Measurements from ENCODE around the gene ZNF593. TPM values are rescaled to one million over a fixed set of nuclear protein-coding genes. Genes with fewer than 3 reads are reported as not detected.

Gene ZNF593
- total and polyA plus RNA-seq, 9 of the 15 experiments (the other 6 are each of a cell fraction or from before 2014, with no cell fraction given) = 9.8 to 334 (median 48.2) TPM

DNA sequence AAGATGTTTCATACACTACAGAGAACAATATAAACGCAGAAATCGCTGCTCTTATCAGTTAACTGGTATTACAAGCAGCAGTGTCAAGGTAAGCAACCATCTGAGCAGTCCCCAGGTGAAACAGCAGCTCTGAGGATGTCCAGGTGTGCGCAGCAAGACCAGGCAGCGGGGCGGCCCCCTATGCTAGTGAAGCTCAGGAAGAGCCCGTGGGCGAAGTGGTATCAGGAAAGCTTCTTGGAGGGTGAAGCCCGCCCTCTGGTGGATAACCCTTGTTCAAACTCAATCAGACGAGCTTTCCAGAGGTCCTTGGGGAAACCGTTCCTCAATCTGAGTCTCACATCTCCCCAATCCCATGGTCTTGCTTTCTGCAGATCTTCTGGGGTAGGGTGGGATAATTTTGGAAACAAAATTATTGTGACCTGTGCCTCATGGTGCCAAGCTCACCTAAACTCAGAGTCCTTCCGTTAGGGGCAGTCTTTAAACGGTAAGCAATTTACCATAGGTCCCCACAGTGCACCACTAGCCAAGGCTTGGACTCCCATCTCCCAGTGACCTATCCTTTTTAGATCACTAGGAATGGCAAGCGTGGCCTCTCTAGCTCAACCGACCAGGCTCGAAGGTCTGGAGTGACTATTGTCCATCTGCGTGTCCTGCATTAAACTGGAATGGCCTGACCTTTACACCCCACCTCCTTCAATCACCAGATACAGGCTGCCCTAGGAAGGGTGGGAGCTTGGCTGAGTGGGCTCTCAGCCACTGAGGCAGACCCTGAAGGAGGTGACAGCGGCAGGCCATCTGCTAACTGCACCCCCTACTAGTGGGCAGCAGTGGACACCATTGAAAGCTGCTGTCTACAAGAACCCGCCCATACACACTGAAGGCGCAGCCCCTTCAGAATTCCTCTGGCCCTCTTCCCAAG lies 24.4 kb upstream of the ZNF593 start (continued):
- TF ChIP-seq, protein P1, sequence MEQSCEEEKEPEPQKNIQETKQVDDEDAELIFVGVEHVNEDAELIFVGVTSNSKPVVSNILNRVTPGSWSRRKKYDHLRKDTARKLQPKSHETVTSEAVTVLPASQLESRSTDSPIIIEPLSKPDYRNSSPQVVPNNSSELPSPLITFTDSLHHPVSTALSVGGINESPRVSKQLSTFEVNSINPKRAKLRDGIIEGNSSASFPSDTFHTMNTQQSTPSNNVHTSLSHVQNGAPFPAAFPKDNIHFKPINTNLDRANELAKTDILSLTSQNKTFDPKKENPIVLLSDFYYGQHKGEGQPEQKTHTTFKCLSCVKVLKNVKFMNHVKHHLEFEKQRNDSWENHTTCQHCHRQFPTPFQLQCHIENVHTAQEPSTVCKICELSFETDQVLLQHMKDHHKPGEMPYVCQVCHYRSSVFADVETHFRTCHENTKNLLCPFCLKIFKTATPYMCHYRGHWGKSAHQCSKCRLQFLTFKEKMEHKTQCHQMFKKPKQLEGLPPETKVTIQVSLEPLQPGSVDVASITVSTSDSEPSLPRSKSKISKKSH (CRISPR knock-in tag; IDR thresholded peaks at IDR 0.05) = no peak
- TF ChIP-seq SUPT5H (IDR thresholded peaks at IDR 0.05) = no peak
- no peak for TF ChIP-seq NELFE (IDR thresholded peaks at IDR 0.05; ENCODE audit: insufficient read depth, insufficient read length)
- no peak for TF ChIP-seq ATF1 (CRISPR knock-in tag; IDR thresholded peaks at IDR 0.05)
- 0 out of 2 replicates have a peak, but pooled peaks have one; percentile 38 for TF ChIP-seq ATF1 (tag; IDR thresholded peaks at IDR 0.05)
- TF ChIP-seq, protein P2, sequence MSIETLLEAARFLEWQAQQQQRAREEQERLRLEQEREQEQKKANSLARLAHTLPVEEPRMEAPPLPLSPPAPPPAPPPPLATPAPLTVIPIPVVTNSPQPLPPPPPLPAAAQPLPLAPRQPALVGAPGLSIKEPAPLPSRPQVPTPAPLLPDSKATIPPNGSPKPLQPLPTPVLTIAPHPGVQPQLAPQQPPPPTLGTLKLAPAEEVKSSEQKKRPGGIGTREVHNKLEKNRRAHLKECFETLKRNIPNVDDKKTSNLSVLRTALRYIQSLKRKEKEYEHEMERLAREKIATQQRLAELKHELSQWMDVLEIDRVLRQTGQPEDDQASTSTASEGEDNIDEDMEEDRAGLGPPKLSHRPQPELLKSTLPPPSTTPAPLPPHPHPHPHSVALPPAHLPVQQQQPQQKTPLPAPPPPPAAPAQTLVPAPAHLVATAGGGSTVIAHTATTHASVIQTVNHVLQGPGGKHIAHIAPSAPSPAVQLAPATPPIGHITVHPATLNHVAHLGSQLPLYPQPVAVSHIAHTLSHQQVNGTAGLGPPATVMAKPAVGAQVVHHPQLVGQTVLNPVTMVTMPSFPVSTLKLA (conservative IDR thresholded peaks at IDR 0.05) = peak in 1 of 2 experiments; percentile 35; a peak in 1 of 4 replicates
- no peak for TF ChIP-seq NFRKB (IDR thresholded peaks at IDR 0.05; ENCODE audit: low read depth)
- TF ChIP-seq, protein P3, sequence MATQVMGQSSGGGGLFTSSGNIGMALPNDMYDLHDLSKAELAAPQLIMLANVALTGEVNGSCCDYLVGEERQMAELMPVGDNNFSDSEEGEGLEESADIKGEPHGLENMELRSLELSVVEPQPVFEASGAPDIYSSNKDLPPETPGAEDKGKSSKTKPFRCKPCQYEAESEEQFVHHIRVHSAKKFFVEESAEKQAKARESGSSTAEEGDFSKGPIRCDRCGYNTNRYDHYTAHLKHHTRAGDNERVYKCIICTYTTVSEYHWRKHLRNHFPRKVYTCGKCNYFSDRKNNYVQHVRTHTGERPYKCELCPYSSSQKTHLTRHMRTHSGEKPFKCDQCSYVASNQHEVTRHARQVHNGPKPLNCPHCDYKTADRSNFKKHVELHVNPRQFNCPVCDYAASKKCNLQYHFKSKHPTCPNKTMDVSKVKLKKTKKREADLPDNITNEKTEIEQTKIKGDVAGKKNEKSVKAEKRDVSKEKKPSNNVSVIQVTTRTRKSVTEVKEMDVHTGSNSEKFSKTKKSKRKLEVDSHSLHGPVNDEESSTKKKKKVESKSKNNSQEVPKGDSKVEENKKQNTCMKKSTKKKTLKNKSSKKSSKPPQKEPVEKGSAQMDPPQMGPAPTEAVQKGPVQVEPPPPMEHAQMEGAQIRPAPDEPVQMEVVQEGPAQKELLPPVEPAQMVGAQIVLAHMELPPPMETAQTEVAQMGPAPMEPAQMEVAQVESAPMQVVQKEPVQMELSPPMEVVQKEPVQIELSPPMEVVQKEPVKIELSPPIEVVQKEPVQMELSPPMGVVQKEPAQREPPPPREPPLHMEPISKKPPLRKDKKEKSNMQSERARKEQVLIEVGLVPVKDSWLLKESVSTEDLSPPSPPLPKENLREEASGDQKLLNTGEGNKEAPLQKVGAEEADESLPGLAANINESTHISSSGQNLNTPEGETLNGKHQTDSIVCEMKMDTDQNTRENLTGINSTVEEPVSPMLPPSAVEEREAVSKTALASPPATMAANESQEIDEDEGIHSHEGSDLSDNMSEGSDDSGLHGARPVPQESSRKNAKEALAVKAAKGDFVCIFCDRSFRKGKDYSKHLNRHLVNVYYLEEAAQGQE (IDR thresholded peaks at IDR 0.05; ENCODE audit: borderline replicate concordance) = peak; percentile 97
- TF ChIP-seq, protein P3 (CRISPR knock-in tag; IDR thresholded peaks at IDR 0.05; ENCODE audit: low read depth) = no peak
- no peak for TF ChIP-seq JUN (IDR thresholded peaks at IDR 0.05; ENCODE audit: borderline replicate concordance, low read depth, low read length)
- no peak for TF ChIP-seq JUN (CRISPR knock-in tag; IDR thresholded peaks at IDR 0.05; ENCODE audit: borderline replicate concordance)
- 0 out of 2 replicates have a peak, but pooled peaks have one; percentile 39 for TF ChIP-seq ZNF830 (CRISPR knock-in tag; IDR thresholded peaks at IDR 0.05)
- no peak for TF ChIP-seq ILK (tag; IDR thresholded peaks at IDR 0.05; ENCODE audit: borderline replicate concordance, low read depth)
- no peak for TF ChIP-seq ZFX (CRISPR knock-in tag; IDR thresholded peaks at IDR 0.05)
- TF ChIP-seq MCM2 (IDR thresholded peaks at IDR 0.05; ENCODE audit: low read depth) = no peak
- TF ChIP-seq LEF1 (IDR thresholded peaks at IDR 0.05) = no peak
- TF ChIP-seq, protein P4, sequence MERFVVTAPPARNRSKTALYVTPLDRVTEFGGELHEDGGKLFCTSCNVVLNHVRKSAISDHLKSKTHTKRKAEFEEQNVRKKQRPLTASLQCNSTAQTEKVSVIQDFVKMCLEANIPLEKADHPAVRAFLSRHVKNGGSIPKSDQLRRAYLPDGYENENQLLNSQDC (CRISPR knock-in tag; IDR thresholded peaks at IDR 0.05) = no peak
- TF ChIP-seq MECOM (CRISPR knock-in tag; IDR thresholded peaks at IDR 0.05) = no peak
